RKO (cell line): ENCODE data around the gene PM20D1.

Source experiments
- DNase-seq: peaks from one replicate; pipeline ENCODE4 v3.0.0-alpha.2; 2016; ENCODE audit warnings: low spot score

The PM20D1 gene

GRCh38 chr1:205805082-205805711, 44.7 kb downstream of the PM20D1 start:
- no peak for DNase-seq

DNA sequence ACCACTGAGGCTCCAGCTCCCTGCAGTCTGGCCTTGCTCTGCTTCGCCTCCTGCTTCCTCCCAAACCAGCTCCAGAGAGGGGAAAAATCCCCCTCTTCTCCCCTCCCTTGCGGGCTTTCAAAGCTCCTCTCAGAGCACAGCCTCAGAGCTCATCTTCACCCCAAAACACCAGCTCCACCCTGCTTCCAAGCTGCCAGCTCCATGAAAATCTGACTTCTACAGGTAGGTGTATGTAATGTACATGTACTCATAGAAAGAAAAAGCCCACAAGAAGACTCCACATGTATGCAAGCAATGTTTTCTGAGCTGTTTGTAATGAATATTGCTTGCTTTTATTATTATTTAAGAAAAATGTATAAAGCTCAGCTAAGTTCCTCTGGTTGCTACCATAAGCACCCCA, 45.3 kb downstream of the PM20D1 start:
- DNase-seq, result no peak

- no peak for DNase-seq
These were observed 45.9 kb downstream of the PM20D1 start for GRCh38 chr1:205803986-205804385.

GRCh38 chr1:205802060-205802459, 47.9 kb downstream of the PM20D1 start:
- no peak for DNase-seq

GRCh38 chr1:205800981-205801703, 48.8 kb downstream of the PM20D1 start:
- no peak for DNase-seq

- DNase-seq, result no peak
These were observed 49.5 kb downstream of the PM20D1 start for GRCh38 chr1:205800427-205800826.

- DNase-seq, result no peak
These were observed 51.4 kb downstream of the PM20D1 start for GRCh38 chr1:205798577-205798976.

GRCh38 chr1:205797168-205797567, 52.8 kb downstream of the PM20D1 start:
- DNase-seq, result no peak

GRCh38 chr1:205794011-205794730, 55.8 kb downstream of the PM20D1 start:
- no peak for DNase-seq

- DNase-seq, result no peak
These were observed 56.8 kb downstream of the PM20D1 start for GRCh38 chr1:205792961-205793673.

DNA sequence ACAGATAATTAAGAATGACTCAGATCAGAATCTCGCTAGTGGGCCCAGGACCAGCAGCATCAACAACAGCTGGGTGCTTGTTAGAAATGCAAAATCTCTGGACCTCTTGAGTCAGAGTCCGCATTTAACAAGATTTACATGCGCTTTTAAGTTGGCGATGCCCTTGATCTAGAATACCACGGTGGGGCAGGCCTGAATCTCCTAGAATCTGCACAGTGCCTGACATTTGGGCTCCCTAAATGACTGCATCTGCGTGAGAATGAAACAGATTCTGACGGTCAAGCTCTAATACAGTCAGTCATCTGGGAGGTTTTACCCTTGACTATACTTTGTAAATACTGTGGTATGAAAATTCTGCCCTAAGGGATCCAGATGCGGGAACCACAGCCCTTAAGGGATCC, 57.5 kb downstream of the PM20D1 start:
- no peak for DNase-seq

GRCh38 chr1:205791568-205792180, 58.3 kb downstream of the PM20D1 start:
- DNase-seq, result peak; percentile 49

DNA sequence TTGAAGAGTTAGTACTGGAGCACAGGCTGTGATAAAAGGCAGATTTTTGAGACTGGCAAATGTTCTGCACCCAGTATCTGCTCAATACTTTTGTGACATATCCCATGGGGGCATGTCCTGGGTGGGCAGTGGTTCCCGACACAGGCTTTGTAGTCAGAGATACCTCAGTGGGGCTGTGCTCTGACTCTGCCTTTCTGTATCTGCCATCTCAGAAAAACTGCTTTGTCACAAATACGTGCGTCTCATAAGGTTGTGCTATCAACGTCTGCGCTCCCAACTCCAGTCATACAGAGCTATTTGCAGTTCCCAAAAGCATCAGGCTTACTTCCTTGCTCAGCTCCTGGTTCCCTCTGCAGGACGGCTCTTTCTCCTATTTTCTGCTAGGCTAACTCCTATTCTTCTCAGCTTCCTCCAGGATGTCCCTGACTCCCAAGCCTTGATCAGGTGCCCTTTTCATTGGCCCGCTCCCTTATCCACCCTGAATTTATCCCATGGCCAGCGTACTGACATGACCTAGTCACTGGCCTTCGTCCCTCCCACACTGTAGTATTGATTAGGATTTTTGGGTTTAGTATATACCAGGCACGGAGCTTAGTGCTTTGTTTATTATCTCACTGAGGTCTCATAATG, 62.5 kb downstream of the PM20D1 start:
- no peak for DNase-seq

GRCh38 chr1:205786601-205787000, 63.3 kb downstream of the PM20D1 start:
- no peak for DNase-seq

DNA sequence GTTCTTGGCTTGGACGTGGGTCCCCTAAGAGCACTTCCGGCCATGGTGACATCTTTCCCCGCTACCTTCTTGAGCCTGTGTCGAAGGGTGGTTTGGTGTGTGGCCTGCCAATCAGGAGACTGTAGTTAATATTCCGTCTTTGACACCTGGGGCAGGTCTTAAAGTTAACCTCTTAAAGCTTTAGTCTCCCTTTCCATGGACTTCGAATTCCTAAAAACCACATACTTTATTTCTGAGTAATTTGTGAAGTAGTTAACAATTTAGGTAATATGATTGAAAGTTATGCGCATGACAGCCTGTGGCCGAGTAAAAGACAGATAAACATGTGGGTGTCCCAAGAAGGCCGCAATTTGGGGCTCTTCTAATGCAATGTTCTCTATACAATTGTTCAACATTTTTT, 64.5 kb downstream of the PM20D1 start:
- DNase-seq, result no peak

- no peak for DNase-seq
These were observed 66.0 kb downstream of the PM20D1 start for GRCh38 chr1:205783904-205784303.

DNA sequence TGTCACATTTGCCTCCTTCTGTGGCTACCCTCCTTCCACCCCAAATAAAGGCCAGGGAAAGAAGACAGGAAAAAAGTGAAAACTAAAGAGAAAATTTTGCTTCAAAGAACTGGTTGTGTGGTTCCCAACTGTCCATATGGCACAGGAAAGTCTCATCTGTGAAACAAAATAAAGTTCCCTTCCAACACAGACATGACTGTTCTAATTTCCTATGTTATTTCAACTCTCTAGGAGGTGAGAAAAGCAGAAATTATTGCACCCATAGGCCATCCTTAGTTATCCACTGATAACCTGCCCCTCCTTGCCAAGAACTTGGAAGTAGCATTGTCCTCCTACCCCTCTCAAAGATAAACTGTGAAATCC, 66.5 kb downstream of the PM20D1 start:
- DNase-seq, result no peak

DNA sequence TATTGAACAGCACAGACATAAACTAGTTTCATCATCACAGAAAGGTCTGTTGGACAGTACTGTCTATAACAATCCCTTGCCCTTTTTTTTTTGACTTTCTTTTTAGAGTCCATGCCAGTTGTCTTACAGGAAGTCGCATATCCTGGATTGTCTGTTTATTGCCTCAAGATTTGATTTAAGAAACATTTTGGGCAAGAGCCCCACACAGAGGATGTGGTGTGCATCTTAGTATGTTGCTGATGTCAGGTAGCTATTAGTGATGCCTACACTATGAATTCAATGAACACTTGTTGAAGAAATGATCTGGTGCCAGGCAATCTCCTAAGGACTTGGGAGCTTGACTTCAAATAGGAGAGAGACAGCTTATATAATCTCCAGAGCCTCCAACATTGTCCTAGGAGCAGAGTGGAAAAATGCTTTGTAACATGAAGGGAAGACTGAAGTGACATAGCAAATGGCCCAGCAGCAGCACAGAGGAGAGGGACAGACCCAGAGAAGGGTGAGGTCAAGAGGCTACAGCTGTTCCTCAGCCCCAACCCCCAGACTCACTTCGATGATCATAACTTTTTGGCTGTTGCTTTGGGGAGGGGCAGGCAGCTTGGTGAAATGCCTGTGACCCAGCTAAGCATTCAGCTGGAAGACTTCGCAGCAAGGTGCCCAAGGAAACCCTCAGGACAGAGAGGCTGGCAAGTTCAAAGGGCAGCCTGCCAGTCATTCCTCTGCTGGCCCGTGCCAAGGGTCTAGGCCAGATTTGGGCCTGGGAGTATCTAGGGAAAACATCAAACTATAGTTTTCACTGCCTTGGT, 67.1 kb downstream of the PM20D1 start:
- DNase-seq, result no peak

- no peak for DNase-seq
These were observed 69.6 kb downstream of the PM20D1 start for GRCh38 chr1:205780335-205780734.
